Endothelial cell of umbilical vein (primary cell): ENCODE data around the gene ZNF684.
"Not testable (repeated sequence)": the region's sequence is repeated elsewhere in the genome, so short reads cannot be mapped to it uniquely, and the experiment has no call there.

Experiments used
- CTCF ChIP-seq, 2 donors: IDR thresholded peaks; 1 replicate in 1 of 2; 2 replicates in 1 of 2; pipeline ENCODE4 v1.5.1; 2011; ENCODE audit warnings: low read length in 2 of 2, mild to moderate bottlenecking in 2 of 2, moderate library complexity in 2 of 2, control low read depth in 1 of 2, inconsistent platforms in 1 of 2, low read depth in 1 of 2; ENCODE audit not compliant: insufficient read depth in 1 of 2; ENCODE audit errors: extremely low read depth in 1 of 2
- EZH2 ChIP-seq: IDR thresholded peaks from 2 replicates; pipeline ENCODE4 v1.6.1; 2012; ENCODE audit warnings: borderline replicate concordance, low read depth, mild to moderate bottlenecking, moderate library complexity, low read length, inconsistent platforms; ENCODE audit not compliant: severe bottlenecking
- FOS ChIP-seq: IDR thresholded peaks from 2 replicates; pipeline ENCODE4 v1.6.1; 2011; ENCODE audit warnings: mild to moderate bottlenecking, low read length, moderate library complexity, borderline replicate concordance; ENCODE audit not compliant: insufficient read depth
- GATA2 ChIP-seq: IDR thresholded peaks from 2 replicates; pipeline ENCODE4 v1.7.0; 2011; ENCODE audit warnings: low read depth, mild to moderate bottlenecking, moderate library complexity, mixed read lengths, low read length; ENCODE audit not compliant: insufficient read length, insufficient read depth
- JUN ChIP-seq: IDR thresholded peaks from 2 replicates; pipeline ENCODE4 v1.6.1; 2011; ENCODE audit warnings: borderline replicate concordance, low read depth; ENCODE audit not compliant: insufficient read length, insufficient read depth
- MYC ChIP-seq: IDR thresholded peaks from one replicate; pipeline ENCODE4 v1.6.1; 2011; ENCODE audit warnings: mild to moderate bottlenecking, low read depth, low read length
- POLR2A ChIP-seq: IDR thresholded peaks from 2 replicates; pipeline ENCODE4 v1.6.1; 2012; ENCODE audit warnings: low read depth, mild to moderate bottlenecking, control low read depth, low read length
- POLR2AphosphoS5 ChIP-seq: IDR thresholded peaks from 2 replicates; pipeline ENCODE4 v1.6.1; 2012; ENCODE audit warnings: low read depth, mild to moderate bottlenecking, control low read depth, low read length, moderate library complexity; ENCODE audit not compliant: insufficient read depth
- TF ChIP-seq, protein P1 (sequence below): IDR thresholded peaks from 2 replicates; pipeline ENCODE4 v1.6.1; 2011; ENCODE audit not compliant: insufficient read depth, insufficient read length

GRCh38 chr1:40554807-40555206 is 23.4 kb downstream of the ZNF684 start:
- not testable (repeated sequence) for TF ChIP-seq FOS; JUN; CTCF (IDR thresholded peaks at IDR 0.05; ENCODE audit: extremely low read depth in 1 of 2, insufficient read depth in 1 of 2, low read depth in 1 of 2, low read length in 2 of 2); EZH2; POLR2AphosphoS5; POLR2A; MYC; GATA2
- TF ChIP-seq, protein P1, sequence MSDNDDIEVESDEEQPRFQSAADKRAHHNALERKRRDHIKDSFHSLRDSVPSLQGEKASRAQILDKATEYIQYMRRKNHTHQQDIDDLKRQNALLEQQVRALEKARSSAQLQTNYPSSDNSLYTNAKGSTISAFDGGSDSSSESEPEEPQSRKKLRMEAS = not testable (repeated sequence)
